Measurements from ENCODE around the gene TMEM61.
"Not testable (repeated sequence)": the region's sequence is repeated elsewhere in the genome, so short reads cannot be mapped to it uniquely, and the experiment has no call there.

The TMEM61 gene

DNA sequence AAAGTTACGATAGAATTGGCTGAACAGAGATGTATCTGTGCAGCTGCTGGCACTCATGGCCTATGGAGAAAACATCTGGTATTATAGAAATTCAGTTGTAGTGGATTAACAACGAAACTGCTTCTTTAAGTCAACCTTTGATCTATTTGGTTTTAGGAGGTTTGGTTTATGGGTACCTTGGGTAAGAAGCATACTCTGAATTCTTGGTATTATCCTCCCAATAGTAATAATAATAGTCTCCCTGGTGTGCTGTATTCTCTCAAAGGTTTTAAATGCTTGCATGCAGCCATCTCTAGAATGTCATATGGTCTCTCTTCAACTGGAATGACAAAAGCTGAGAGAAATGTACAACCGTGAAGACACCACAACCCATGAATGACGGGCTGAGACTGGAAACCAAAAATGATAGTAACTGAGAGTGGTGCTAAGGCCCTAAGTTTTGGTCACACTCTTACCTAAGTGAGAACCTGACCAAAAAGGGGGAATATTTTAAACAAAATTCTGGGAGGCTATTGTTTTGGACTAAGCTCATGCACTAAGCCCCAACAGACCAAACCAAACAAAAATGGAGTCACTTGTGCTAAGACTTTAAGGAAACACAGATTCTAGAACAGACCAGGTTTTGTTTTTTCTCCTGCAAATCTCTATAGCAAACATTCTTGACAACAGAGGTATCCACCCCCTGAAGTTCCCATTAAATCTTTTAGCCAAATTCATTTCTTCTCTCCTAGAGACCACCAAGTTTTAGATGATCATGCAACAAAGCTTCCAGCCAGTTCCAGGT is 17.6 kb upstream of the TMEM61 start:
- no peak for DNase-seq

- DNase-seq = not testable (repeated sequence)
Observed at GRCh38 chr1:54963829-54964228, 16.6 kb upstream of the TMEM61 start.

DNA sequence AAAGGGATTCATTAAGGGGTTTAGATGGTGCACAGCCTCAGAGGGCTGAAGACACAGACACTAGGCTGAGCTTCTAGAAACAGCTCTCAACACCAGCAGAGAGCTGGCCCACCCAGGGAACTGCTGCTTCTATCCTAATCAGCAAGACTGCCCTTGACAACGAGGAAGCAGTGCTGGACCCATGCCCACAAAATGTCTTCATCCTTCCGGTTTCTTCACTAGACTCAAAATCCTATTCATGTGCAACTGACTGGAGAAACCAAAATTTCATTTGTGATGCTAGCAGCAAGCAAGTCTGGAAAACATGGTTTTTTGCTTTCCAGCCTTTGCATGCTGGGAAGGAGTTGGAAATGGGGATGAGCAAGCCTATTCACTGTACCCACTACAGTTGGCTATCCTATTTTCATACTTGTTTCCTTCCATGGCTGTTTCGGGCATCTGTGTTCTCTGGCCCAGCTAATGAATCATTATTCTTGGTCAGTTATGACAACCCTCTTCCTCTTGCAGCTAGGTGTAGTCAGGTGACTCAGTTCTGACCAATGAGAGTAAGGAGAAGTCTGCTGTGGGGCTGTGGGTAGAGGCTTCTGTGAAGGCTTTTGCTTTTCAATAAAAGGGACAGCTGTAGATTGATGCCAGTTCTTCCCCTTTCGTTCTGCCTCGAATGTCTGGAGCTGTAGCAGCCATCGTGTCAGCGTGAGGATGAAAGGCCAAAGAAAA is 14.6 kb upstream of the TMEM61 start:
- DNase-seq = no peak

DNA sequence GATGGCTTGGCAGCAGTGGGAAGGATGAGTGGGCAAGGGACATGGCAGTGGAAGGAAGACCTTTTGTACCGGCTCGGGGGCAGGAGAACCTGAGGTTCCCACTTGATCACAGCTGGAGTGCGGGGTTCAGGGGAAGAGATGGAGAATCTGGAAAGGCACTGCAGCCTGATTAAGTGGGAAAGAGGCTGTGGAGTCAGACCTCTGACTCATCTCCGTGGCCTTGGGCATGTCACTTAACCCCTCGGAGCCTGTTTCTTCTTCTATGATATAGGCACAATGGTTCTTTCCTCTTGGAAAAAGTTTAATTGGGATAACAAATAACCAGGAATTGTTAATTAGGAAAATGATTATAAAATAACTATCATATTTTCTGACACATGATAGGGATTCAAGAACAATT is 13.1 kb upstream of the TMEM61 start:
- DNase-seq = no peak

- DNase-seq = no peak
Observed at GRCh38 chr1:54968551-54968950, 11.9 kb upstream of the TMEM61 start.

GRCh38 chr1:54969879-54970278 is 10.5 kb upstream of the TMEM61 start:
- no peak for DNase-seq

GRCh38 chr1:54970901-54971300 is 9.5 kb upstream of the TMEM61 start:
- DNase-seq = no peak

DNA sequence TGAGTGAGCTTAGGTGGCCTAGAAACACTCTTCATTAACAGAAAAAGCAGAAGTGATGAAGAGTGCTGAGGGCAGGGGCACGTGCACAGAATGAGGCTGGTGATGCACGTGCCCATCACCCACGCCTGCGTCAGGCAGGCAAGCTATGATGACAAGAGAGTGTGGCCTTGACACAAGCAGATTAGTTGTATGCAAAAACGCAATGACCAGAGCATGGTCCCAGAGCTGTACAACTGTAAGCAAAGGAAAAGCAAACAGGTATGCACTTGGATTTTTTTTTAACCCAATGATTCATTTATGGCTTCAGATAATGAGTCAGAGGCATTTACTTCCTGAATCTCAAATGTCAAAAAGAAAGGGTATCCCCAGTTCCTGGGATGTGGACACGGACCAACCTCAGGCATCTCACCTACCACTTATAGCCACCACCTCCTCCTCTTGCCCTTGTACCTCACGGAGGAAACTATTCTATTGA is 9.1 kb upstream of the TMEM61 start:
- DNase-seq = no peak

- no peak for DNase-seq
Observed at GRCh38 chr1:54972436-54972835, 8.0 kb upstream of the TMEM61 start.

- DNase-seq = no peak
Observed at GRCh38 chr1:54973205-54973921, 7.1 kb upstream of the TMEM61 start.

- DNase-seq = no peak
Observed at GRCh38 chr1:54975356-54976108, 4.9 kb upstream of the TMEM61 start.

DNA sequence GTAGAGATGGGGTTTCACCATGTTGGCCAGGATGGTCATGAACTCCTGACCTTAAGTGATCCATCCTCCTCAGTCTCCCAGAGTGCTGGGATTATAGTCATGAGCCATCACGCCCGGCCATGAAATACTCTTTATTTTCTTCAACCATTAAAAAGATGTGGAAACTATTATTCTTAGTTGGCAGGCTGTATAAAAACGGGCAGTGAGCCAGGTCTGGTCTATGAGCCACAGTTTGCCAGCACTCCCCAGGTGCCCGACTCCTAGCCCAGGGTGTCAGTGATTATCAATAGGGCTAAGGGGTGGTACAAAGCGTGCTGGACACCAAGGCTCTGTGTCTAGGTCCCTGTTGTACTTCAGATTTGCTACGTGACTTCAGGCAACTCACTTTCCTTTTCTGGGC is 3.7 kb upstream of the TMEM61 start:
- DNase-seq = no peak

DNA sequence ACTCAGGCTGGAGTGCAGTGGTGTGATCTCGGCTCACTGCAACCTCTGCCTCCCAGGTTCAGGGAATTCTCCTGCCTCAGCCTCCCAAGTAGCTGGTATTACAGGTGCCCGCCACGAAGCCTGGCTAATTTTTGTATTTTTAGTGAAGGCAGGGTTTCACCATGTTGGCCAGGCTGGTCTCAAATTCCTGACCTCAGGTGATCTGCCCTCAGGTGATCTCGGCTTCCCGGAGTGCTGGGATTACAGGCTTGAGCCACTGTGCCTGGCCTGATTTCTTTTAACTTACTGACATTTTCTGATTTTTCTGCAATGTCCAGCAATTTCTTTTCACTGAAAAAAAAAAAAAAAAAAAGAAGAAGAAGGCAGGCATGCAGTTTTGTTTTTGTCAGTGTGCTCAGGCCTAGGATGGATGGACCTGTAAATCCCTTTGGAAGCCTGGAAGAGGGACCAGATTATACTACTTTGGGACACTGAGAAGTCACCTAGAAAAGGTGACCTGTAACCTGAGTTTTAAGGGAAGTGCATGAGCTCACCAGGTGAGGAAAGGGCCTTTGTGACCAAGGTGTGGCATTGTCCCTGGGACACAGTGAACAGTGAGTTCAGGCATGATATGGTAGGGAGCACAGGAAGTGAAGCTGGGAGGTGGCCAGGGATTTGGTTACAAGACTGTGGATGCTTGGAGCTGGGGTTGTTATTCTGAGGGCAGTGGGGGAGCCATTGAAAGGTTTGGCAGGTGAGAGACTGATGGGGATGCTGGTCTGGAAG is 2.7 kb upstream of the TMEM61 start:
- no peak for DNase-seq

- no peak for DNase-seq
Observed at GRCh38 chr1:54978528-54979326, 1.7 kb upstream of the TMEM61 start.

- DNase-seq = no peak
Observed at GRCh38 chr1:54979327-54979891, 1.0 kb upstream of the TMEM61 start.

DNA sequence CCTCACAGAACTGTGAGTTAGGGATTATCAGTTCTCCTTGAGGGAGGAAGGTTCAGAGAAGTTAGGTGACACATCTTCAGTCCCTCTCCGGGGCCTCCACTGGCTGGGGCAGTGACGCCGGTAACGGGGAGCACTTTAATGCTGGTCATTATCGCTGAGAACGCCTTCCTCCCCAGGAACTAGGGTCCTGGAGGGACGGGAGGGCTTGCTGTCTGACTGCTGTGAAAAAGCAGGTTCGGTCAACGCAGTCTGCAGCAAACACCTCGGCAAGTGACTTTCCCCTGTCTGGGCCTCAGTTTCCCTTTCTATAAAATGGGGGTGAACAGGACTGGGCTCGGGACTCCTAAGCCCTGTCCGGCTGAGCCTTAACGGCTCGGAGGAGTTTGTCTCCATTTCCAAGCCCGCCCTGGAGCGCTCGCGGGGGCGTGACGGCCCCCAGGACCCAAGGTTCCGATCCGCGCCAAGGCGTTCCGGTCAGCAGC is 341 bp upstream of the TMEM61 start:
- no peak for DNase-seq

GRCh38 chr1:54981466-54981865 is 1.0 kb downstream of the TMEM61 start:
- no peak for DNase-seq

- DNase-seq = no peak
Observed at GRCh38 chr1:54982739-54983138, 2.3 kb downstream of the TMEM61 start.

- no peak for DNase-seq
Observed at GRCh38 chr1:54984131-54984842, 3.9 kb downstream of the TMEM61 start.

DNA sequence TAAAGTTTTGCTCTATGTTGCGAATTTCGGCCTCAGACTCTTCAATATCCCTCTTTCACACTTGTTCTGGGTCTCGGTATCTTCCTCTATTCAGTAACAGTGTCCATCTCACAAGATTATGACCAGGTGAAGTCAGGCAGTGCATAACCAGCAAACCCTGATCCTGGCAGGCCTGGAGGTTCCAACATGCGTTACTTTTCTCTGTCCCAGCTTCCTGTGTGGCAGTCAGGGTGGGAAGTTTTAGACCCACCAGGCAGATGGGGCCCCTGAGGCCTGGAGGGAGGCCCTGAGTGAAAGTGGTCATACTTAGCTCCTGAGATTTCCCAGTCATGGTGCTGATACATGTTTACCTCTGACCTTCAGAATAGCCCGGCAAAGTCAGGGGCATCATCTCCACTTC is 5.1 kb downstream of the TMEM61 start:
- no peak for DNase-seq

All from activated CD8-positive, alpha-beta memory T cell treated with anti-CD3 and anti-CD28 coated beads, Interleukin-2, amount 50 U/mL, for 4 hours (primary cell).